Stimulated activated CD8-positive, alpha-beta memory T cell treated with anti-CD3 and anti-CD28 coated beads, Interleukin-15, amount 100 ng/mL, for 1 hour (primary cell): ENCODE measurements around the gene ANKRD33.
A peak's percentile ranks its signal among the peaks of the same experiment; 100 is the strongest.

Source experiments
- DNase-seq: peaks from one replicate; pipeline ENCODE4 v3.0.0-alpha.2; 2020; ENCODE audit warnings: low read depth

Gene ANKRD33

GRCh38 chr12:51920046-51920445 is 32.1 kb downstream of the ANKRD33 start:
- DNase-seq, result no peak

- no peak for DNase-seq
Observed at GRCh38 chr12:51921017-51921725, 33.3 kb downstream of the ANKRD33 start.

- DNase-seq, result no peak
Observed at GRCh38 chr12:51922146-51922545, 34.2 kb downstream of the ANKRD33 start.

GRCh38 chr12:51922762-51923505 is 35.0 kb downstream of the ANKRD33 start:
- DNase-seq, result no peak

GRCh38 chr12:51923506-51924365 is 35.8 kb downstream of the ANKRD33 start:
- DNase-seq, result peak; percentile 21

GRCh38 chr12:51924551-51925319 is 36.8 kb downstream of the ANKRD33 start:
- DNase-seq, result no peak

- no peak for DNase-seq
Observed at GRCh38 chr12:51925346-51926063, 37.6 kb downstream of the ANKRD33 start.

- DNase-seq, result no peak
Observed at GRCh38 chr12:51926064-51926632, 38.2 kb downstream of the ANKRD33 start.

GRCh38 chr12:51926718-51927117 is 38.8 kb downstream of the ANKRD33 start:
- DNase-seq, result peak; percentile 22

- DNase-seq, result no peak
Observed at GRCh38 chr12:51932218-51933076, 44.5 kb downstream of the ANKRD33 start.

GRCh38 chr12:51934080-51934479 is 46.2 kb downstream of the ANKRD33 start:
- DNase-seq, result no peak

- no peak for DNase-seq
Observed at GRCh38 chr12:51937926-51938325, 50.0 kb downstream of the ANKRD33 start.

- no peak for DNase-seq
Observed at GRCh38 chr12:51938726-51939125, 50.8 kb downstream of the ANKRD33 start.

- DNase-seq, result no peak
Observed at GRCh38 chr12:51941011-51941581, 53.2 kb downstream of the ANKRD33 start.
